ENCODE results near the gene ITIH5.

ITIH5 gene

DNA sequence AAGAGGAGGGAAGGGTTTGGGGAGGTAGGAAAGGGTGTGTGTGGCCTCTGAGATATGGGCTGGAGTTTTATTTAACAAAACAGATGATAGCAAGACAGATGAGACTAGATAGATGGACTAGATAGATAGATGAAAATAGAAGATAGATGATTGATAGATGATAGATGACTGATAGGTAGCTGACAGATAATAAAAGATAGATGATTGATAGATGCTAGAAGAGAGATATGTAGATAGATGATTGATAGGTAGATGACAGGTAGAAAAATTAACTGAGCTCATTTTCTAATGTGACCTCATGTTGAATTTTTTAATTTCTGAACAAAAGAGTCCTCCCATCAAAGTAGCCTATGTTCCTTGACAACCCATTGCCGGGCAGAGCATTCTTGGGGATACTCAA, 139.3 kb downstream of the ITIH5 start:
- no peaks in the 10 kb centered on the region for H3K36me3 Mint-ChIP-seq (ENCODE audit: insufficient read depth)

DNA sequence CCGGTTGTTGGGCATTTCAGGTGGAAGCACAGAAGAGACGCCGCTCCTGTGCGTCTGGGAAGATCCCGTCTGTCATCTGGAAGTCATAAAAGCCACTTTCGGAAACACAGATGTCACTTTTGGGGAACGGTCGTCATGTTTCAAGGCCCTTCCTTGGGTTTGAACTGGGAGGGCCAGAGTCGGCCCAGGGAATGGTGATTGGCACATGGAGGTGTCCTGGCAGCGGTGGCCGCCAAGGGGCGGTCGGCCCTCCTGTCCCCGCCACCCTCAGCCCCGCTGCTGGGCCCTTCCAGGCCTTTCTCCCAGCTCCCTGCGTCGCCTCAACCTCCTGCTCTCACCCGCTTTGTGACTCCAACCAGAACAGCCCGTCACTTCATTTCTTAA, 140.8 kb downstream of the ITIH5 start:
- Mint-ChIP-seq H3K9me3 (no peaks in the 10 kb centered on the region), H3K4me1 (peaks cover 12% of the 10 kb centered on the region), H3K27ac (ENCODE audit: low read depth) (no peak overlapping the region), H3K36me3 (ENCODE audit: insufficient read depth) (no peaks in the 10 kb centered on the region), H3K27me3 (peaks cover 5% of the 10 kb centered on the region), H3K4me3 (no peak overlapping the region)
- ATAC-seq (replicated peaks; ENCODE audit: extremely low read depth, poor library complexity, severe bottlenecking) (no peak), DNase-seq (ENCODE audit: low spot score in 2 of 2) (no peak)

More for the DNA sequence above, 139.3 kb downstream of the ITIH5 start:
- Mint-ChIP-seq H3K4me1 (peaks cover 6% of the 10 kb centered on the region), H3K4me3 (no peak overlapping the region), H3K9me3 (no peaks in the 10 kb centered on the region), H3K27ac (ENCODE audit: low read depth) (no peak overlapping the region), H3K27me3 (peaks cover 14% of the 10 kb centered on the region)
- DNase-seq (ENCODE audit: low spot score in 2 of 2), result no peak
- ATAC-seq (replicated peaks; ENCODE audit: extremely low read depth, poor library complexity, severe bottlenecking), result no peak

DNA sequence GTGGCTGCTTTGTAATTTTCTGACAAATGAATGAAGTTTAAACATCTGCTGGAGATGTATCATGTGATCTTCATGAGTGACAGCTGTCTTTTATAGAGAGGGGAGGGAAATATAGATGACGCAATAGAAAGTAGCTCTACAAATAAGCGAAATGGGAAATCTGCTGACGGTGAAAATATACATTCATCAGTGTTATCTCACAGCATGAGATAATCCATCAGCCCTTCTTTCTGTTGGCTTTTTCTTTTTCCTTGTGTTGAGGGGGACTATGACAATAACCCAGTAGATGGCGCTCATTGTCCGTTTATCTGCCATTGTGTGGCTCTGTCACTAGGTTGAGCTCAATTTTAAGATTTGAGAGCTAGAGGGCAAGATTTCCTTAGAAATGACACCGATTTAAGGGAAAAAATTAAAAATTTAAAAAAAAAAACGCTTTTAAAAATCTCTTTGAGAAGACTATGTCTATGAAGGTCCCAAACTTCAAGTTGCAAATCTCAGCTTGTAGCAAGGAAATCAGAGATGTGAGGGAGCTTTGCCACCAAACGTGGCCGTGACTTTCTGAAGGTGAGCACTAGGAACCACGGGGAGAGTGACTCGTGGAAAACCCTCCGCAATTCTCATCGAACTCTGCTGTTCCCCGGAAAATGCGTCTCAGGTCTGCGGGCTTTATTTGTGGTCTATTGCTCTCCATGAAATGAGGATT, 141.3 kb downstream of the ITIH5 start:
- peak in 1 of 2 donors; percentile 43 for DNase-seq (ENCODE audit: low spot score in 2 of 2)
- Mint-ChIP-seq H3K36me3 (ENCODE audit: insufficient read depth) (no peaks in the 10 kb centered on the region), H3K27ac (ENCODE audit: low read depth) (no peak overlapping the region), H3K27me3 (no peaks in the 10 kb centered on the region), H3K9me3 (no peaks in the 10 kb centered on the region), H3K4me3 (no peak overlapping the region), H3K4me1 (peaks cover 14% of the 10 kb centered on the region)
- peak; percentile 65 for ATAC-seq (replicated peaks; ENCODE audit: extremely low read depth, poor library complexity, severe bottlenecking)

DNA sequence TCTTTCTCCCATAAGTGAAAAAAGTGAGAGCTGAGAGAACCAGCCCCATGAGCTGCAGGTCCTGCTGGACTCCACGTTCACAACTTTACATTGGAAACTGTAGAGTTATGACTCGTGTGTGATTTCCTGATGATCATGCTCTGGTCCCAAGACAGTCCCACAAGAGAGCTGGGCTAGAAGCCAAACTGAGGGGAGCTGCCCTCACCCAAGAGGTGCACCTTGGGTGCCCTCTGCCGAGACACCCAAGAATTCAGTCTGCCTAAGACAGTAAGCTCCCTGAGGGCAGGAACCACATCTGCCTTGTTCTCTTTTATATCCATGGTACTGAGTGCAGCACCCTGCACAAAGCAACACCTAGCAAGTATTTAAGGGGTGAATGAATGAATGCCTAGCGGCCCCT, 143.1 kb downstream of the ITIH5 start:
- Mint-ChIP-seq H3K4me1 (peaks cover 14% of the 10 kb centered on the region), H3K4me3 (no peak overlapping the region), H3K9me3 (no peaks in the 10 kb centered on the region), H3K27me3 (no peaks in the 10 kb centered on the region), H3K27ac (ENCODE audit: low read depth) (no peak overlapping the region), H3K36me3 (ENCODE audit: insufficient read depth) (no peaks in the 10 kb centered on the region)
- ATAC-seq (replicated peaks; ENCODE audit: extremely low read depth, poor library complexity, severe bottlenecking) (no peak), DNase-seq (ENCODE audit: low spot score in 2 of 2) (no peak)

DNA sequence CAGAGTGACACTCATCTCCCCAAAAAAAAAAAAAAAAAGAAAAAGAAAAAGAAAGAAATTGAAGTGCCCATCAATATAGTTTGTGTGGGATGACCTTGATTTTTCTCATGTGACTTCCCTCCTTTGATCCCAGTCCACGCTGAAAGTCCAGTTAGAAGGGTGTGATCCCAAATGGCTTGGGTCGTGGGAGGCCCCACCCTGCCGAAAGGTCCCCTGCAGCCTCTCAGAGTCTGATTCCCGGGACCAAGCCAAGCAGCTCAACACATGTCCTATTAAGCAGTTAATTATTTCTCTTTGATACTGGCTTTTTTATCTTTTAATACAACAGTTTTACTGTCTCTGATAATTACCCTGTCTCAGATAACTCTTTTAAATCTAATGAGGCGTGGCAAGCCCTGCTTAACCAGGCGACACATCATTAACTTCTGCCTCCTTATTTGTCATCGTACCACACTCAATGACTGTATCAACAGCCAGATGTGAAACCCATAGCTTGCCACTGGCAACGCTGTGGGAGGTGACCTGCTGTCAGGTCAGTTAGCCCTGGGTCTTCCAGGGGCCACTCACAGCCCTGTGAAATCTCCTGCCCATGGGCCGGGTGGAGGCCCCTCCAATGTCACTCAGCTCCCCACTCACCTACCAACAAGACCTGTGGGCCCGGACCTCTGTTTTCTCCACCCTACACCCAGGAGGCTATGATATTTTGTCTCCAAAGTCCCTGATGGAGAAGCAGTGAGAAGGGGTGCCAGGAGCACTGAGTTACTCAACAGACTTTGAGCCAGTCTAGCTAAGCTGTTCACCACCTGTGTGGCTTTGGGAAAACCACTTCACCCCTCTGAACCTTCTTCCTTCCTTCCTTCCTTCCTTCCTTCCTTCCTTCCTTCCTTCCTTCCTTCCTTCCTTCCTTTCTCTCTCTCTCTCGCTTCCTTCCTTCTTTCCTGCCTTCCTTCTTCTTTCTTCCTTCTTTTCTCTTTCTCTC, 146.0 kb downstream of the ITIH5 start:
- ATAC-seq (replicated peaks; ENCODE audit: extremely low read depth, poor library complexity, severe bottlenecking) (no peak), DNase-seq (ENCODE audit: low spot score in 2 of 2) (no peak)
- Mint-ChIP-seq H3K27ac (ENCODE audit: low read depth) (no peak overlapping the region), H3K9me3 (no peaks in the 10 kb centered on the region), H3K27me3 (no peaks in the 10 kb centered on the region), H3K4me1 (peaks cover 14% of the 10 kb centered on the region), H3K36me3 (ENCODE audit: insufficient read depth) (no peaks in the 10 kb centered on the region), H3K4me3 (no peak overlapping the region)

DNA sequence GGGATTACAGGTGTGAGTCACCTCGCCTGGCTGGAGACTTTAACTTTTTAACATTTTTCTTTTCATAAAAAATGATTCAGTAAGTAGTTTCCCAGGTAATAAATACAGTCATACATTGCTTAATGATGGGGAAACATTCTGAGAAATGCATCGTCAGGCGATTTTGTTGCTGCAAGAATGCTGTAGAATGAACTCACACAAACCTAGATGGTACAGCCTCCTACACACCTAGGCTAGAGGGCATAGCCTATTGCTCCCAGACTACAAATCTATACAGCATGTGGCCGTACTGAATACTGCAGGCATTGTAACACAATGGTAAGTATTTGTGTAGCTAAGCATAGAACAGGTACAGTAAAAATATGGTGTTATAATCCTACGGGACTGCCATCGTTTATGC, 147.4 kb downstream of the ITIH5 start:
- Mint-ChIP-seq H3K4me3 (no peak overlapping the region), H3K27ac (ENCODE audit: low read depth) (no peak overlapping the region), H3K9me3 (no peaks in the 10 kb centered on the region), H3K4me1 (peaks cover 9% of the 10 kb centered on the region), H3K27me3 (no peaks in the 10 kb centered on the region), H3K36me3 (ENCODE audit: insufficient read depth) (no peaks in the 10 kb centered on the region)
- no peak for ATAC-seq (replicated peaks; ENCODE audit: extremely low read depth, poor library complexity, severe bottlenecking)
- no peak for DNase-seq (ENCODE audit: low spot score in 2 of 2)

DNA sequence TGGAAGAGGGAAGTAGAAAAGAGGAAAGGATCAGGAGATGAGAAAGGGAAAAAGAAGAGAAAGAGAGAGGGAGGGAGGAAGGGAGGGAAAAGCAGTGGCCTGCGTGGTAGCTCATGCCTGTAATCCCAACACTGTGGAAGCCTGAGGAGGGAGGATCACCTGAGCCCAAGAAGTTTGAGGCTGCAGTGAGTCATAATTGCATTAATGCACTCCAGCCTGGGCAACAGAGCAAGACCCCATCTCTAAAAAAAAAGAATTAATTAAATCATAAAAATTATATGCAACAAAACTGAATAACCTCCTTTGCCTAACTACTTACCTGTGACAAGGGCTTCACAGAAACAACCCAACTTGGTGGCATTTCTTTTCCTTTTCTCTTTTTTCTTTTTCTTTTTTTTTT, 148.1 kb downstream of the ITIH5 start:
- Mint-ChIP-seq H3K27me3 (no peaks in the 10 kb centered on the region), H3K9me3 (no peaks in the 10 kb centered on the region), H3K4me1 (peaks cover 16% of the 10 kb centered on the region), H3K36me3 (ENCODE audit: insufficient read depth) (no peaks in the 10 kb centered on the region), H3K4me3 (no peak overlapping the region), H3K27ac (ENCODE audit: low read depth) (no peak overlapping the region)
- no peak for ATAC-seq (replicated peaks; ENCODE audit: extremely low read depth, poor library complexity, severe bottlenecking)
- DNase-seq (ENCODE audit: low spot score in 2 of 2), result no peak

DNA sequence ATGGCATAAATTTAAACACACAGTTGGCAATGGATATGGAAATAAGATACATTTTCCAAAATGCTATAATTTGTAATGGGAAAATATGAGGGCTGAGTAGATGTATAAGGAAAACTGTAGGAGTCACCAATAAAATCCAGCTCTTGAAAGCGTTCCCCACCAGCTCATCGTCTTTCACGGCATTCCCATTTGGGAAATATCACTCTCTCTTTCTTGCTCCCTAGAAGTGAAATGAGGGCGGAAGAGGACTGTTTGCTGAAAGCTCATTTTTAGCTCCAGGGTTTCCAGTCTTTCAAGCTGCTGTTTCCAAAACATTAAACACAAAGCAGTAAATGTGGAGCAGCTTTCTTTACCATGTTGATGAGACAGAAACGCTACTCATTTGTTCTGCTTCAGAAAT, 151.3 kb downstream of the ITIH5 start:
- ATAC-seq (replicated peaks; ENCODE audit: extremely low read depth, poor library complexity, severe bottlenecking), result no peak
- Mint-ChIP-seq H3K4me3 (no peak overlapping the region), H3K36me3 (ENCODE audit: insufficient read depth) (no peaks in the 10 kb centered on the region)

DNA sequence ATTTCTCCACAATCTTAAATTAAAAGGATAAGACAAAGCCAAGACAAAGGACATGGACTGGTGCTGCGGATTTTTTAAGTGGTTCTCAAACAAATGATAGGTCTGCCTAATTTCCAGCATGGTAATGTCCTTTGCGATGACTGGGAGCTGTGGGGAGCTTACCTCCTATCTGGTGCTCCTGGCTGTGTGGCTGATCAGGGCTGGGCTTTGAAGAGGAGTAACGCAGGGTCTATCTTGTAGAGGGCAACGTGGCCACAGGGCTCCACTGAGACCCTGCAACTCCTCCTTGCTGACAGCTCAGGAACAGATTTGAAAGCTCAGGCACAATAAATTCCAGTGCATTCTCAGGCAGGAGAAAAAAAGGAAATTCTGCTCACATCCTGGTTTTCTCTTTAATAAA, 152.8 kb downstream of the ITIH5 start:
- no peaks in the 10 kb centered on the region for H3K27me3 Mint-ChIP-seq
- H3K9me3 Mint-ChIP-seq, result peaks cover 20% of the 10 kb centered on the region
- ATAC-seq (replicated peaks; ENCODE audit: extremely low read depth, poor library complexity, severe bottlenecking) (no peak), DNase-seq (ENCODE audit: low spot score in 2 of 2) (no peak)
- H3K4me3 Mint-ChIP-seq, result peak overlapping the region; percentile 40
- H3K36me3 Mint-ChIP-seq (ENCODE audit: insufficient read depth), result no peaks in the 10 kb centered on the region
- peak overlapping the region; percentile 44 for H3K27ac Mint-ChIP-seq (ENCODE audit: low read depth)
- H3K4me1 Mint-ChIP-seq, result peaks cover 38% of the 10 kb centered on the region

More for the DNA sequence above, 151.3 kb downstream of the ITIH5 start:
- Mint-ChIP-seq H3K4me1 (peaks cover 29% of the 10 kb centered on the region), H3K27ac (ENCODE audit: low read depth) (peak overlapping the region; percentile 77), H3K9me3 (peaks cover 9% of the 10 kb centered on the region), H3K27me3 (no peaks in the 10 kb centered on the region)
- DNase-seq (ENCODE audit: low spot score in 2 of 2), result no peak

DNA sequence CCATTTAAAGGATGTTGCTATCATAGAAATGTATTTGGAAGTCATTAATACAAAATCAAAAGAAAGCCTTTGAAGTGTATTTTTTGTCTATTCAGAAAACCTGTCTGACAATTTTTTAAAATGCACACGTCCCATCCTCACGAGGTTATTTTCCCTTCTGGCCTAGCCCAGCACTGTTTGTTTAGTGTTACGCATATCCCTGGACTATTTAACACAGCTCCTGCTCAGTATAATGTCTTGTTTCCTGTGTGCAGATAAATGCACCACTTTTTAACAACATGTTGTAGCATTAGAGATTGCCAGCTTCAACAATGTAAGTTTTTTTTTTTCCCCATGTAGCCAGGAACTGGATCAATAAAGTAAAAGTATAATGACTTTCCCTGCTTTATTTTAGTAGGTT, 153.3 kb downstream of the ITIH5 start:
- H3K27me3 Mint-ChIP-seq, result no peaks in the 10 kb centered on the region
- peaks cover 20% of the 10 kb centered on the region for H3K9me3 Mint-ChIP-seq
- no peak for ATAC-seq (replicated peaks; ENCODE audit: extremely low read depth, poor library complexity, severe bottlenecking)
- H3K4me3 Mint-ChIP-seq, result peak overlapping the region; percentile 40
- no peak for DNase-seq (ENCODE audit: low spot score in 2 of 2)
- peak overlapping the region; percentile 44 for H3K27ac Mint-ChIP-seq (ENCODE audit: low read depth)
- peaks cover 42% of the 10 kb centered on the region for H3K4me1 Mint-ChIP-seq
- no peaks in the 10 kb centered on the region for H3K36me3 Mint-ChIP-seq (ENCODE audit: insufficient read depth)

DNA sequence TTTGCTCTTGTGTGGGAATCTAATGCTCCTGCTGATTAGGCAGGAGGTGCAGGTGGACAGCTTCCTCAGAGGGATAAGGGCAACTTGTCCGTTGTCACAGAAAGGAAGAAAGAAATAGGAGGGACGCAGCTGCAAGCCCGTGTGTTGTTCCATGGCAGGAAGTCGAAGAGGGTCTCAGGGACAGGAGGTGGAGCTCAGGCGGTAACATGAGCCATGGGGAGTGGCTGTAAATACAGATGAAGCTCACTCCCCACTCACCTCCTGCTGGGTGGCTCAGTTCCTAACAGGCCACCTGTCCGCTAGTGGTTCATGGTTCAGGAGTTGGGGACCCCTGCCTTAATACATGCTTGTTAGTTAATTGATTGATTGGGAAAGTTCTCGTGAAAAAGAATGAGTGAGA, 154.3 kb downstream of the ITIH5 start:
- Mint-ChIP-seq H3K27me3 (no peaks in the 10 kb centered on the region), H3K4me3 (peak overlapping the region; percentile 34), H3K4me1 (peaks cover 52% of the 10 kb centered on the region), H3K9me3 (peaks cover 20% of the 10 kb centered on the region), H3K27ac (ENCODE audit: low read depth) (peak overlapping the region; percentile 69), H3K36me3 (ENCODE audit: insufficient read depth) (no peaks in the 10 kb centered on the region)
- DNase-seq (ENCODE audit: low spot score in 2 of 2), result no peak
- peak; percentile 38 for ATAC-seq (replicated peaks; ENCODE audit: extremely low read depth, poor library complexity, severe bottlenecking)

DNA sequence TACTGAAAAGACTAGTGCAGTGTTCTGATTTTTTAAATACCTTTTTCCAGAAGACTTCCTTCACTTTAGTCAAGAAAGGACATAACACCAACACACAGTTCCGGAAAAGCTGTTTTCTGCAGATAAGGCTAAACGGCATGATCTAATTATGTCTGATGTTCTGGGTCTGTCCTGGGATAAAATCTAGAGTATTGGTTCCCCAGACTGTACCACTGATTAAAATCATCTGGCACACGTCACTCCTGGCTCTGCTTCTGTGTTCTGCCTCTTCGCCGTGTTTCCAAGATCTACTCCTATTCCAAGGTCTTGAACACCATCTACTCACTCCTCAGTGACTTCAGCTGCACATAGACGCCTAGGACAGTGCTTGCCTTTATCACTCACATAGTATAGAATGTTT, 155.2 kb downstream of the ITIH5 start:
- H3K27ac Mint-ChIP-seq (ENCODE audit: low read depth), result no peak overlapping the region
- peaks cover 61% of the 10 kb centered on the region for H3K4me1 Mint-ChIP-seq
- no peak overlapping the region for H3K4me3 Mint-ChIP-seq
- no peak for ATAC-seq (replicated peaks; ENCODE audit: extremely low read depth, poor library complexity, severe bottlenecking)
- DNase-seq (ENCODE audit: low spot score in 2 of 2), result no peak
- H3K36me3 Mint-ChIP-seq (ENCODE audit: insufficient read depth), result peaks cover 2% of the 10 kb centered on the region
- peaks cover 20% of the 10 kb centered on the region for H3K9me3 Mint-ChIP-seq
- H3K27me3 Mint-ChIP-seq, result no peaks in the 10 kb centered on the region

Measured in central memory CD8-positive, alpha-beta T cell (primary cell).